OCI-LY1 (cell line): Measurements from ENCODE around the gene ZACN.

ENCODE experiments used
- H2AFZ ChIP-seq: fragments of 200-600 bp; sonication (generic), shearing (Covaris generic); 2 replicates; pipeline ENCODE4 v1.6.0; 2014; ENCODE audit warnings: antibody characterized with exemption, mild to moderate bottlenecking, low read length
- H3F3A ChIP-seq: fragments of 200-600 bp; sonication (generic), shearing (Covaris generic); 2 replicates; pipeline ENCODE4 v1.6.0; 2014; ENCODE audit warnings: mild to moderate bottlenecking, antibody characterized with exemption, low read length, moderate library complexity; ENCODE audit not compliant: insufficient read depth
- H3K27ac ChIP-seq: fragments of 200-600 bp; sonication (generic); 2 replicates; pipeline ENCODE4 v1.5.1; 2014; ENCODE audit warnings: low read length, mixed run types, mild to moderate bottlenecking, low read depth; ENCODE audit not compliant: poor library complexity, severe bottlenecking
- H3K27me3 ChIP-seq: fragments of 200-600 bp; sonication (generic); 2 replicates; pipeline ENCODE4 v1.6.0; 2014; ENCODE audit warnings: antibody characterized with exemption, mild to moderate bottlenecking, low read length, moderate library complexity; ENCODE audit not compliant: insufficient read depth
- H3K36me3 ChIP-seq: fragments of 200-600 bp; sonication (generic); 2 replicates; pipeline ENCODE4 v1.6.1; 2014; ENCODE audit warnings: mild to moderate bottlenecking, antibody characterized with exemption, low read length, moderate library complexity, mixed read lengths; ENCODE audit not compliant: insufficient read depth
- H3K4me1 ChIP-seq: fragments of 200-600 bp; sonication (generic); 2 replicates; pipeline ENCODE4 v1.5.1; 2014; ENCODE audit warnings: mild to moderate bottlenecking, low read length, moderate library complexity; ENCODE audit not compliant: insufficient read depth, severe bottlenecking
- H3K4me2 ChIP-seq: fragments of 200-600 bp; sonication (generic), shearing (Covaris generic); 2 replicates; pipeline ENCODE4 v1.6.1; 2014; ENCODE audit warnings: low read length
- H3K4me3 ChIP-seq: fragments of 200-600 bp; sonication (generic); 2 replicates; pipeline ENCODE4 v1.5.1; 2014; ENCODE audit warnings: low read length, low read depth, mild to moderate bottlenecking, mixed read lengths; ENCODE audit not compliant: poor library complexity, severe bottlenecking
- H3K79me2 ChIP-seq: fragments of 200-600 bp; shearing (Covaris generic); 2 replicates; pipeline ENCODE4 v1.6.1; 2016; ENCODE audit warnings: mixed run types, low read length, mixed read lengths; ENCODE audit not compliant: insufficient read depth
- H3K9ac ChIP-seq: fragments of 200-600 bp; sonication (generic), shearing (Covaris generic); 2 replicates; pipeline ENCODE4 v1.6.1; 2014; ENCODE audit warnings: mild to moderate bottlenecking, low read length, mixed read lengths
- H3K9me2 ChIP-seq: fragments of 200-600 bp; sonication (generic), shearing (Covaris generic); 2 replicates; pipeline ENCODE4 v1.6.1; 2014; ENCODE audit warnings: low read depth, mild to moderate bottlenecking, low read length, mixed read lengths
- H3K9me3 ChIP-seq: fragments of 200-600 bp; shearing (Covaris generic); 2 replicates; pipeline ENCODE4 v1.6.1; 2014; ENCODE audit warnings: low read length, mixed read lengths
- H4K20me1 ChIP-seq: fragments of 200-600 bp; sonication (generic), shearing (Covaris generic); 2 replicates; pipeline ENCODE4 v1.6.0; 2016; ENCODE audit warnings: mild to moderate bottlenecking, low read length; ENCODE audit not compliant: insufficient read depth
- CTCF ChIP-seq: fragments of 200-600 bp; sonication (generic), shearing (Covaris generic); IDR thresholded peaks from 2 replicates; pipeline ENCODE4 v1.5.1; 2017; ENCODE audit warnings: mild to moderate bottlenecking, antibody characterized with exemption, low read length, moderate library complexity, mixed read lengths
- EZH2 ChIP-seq: fragments of 200-600 bp; sonication (generic), shearing (Covaris generic); IDR thresholded peaks from 2 replicates; pipeline ENCODE4 v1.8.0; 2017; ENCODE audit warnings: borderline replicate concordance, mixed run types, mild to moderate bottlenecking, antibody characterized with exemption, low read length, moderate library complexity, mixed read lengths

ZACN gene

GRCh38 chr17:76082326-76083251 is 3.6 kb downstream of the ZACN start:
- Histone ChIP-seq H3K4me3 (no peak overlapping the region), H3F3A (no peaks in the 10 kb centered on the region), H3K79me2 (no peaks in the 10 kb centered on the region), H3K4me1 (no peaks in the 10 kb centered on the region), H3K9me3 (no peaks in the 10 kb centered on the region), H3K27me3 (peaks cover 8% of the 10 kb centered on the region), H4K20me1 (no peaks in the 10 kb centered on the region), H3K9ac (no peak overlapping the region), H3K4me2 (no peak overlapping the region), H3K36me3 (peaks cover 38% of the 10 kb centered on the region), H3K27ac (no peak overlapping the region), H2AFZ (no peak overlapping the region), H3K9me2 (no peaks in the 10 kb centered on the region)
- TF ChIP-seq CTCF (no peak), EZH2 (no peak)

- Histone ChIP-seq H3K4me3 (no peak overlapping the region), H3K4me2 (no peak overlapping the region), H3K27ac (no peak overlapping the region), H3K36me3 (peaks cover 44% of the 10 kb centered on the region), H3K79me2 (no peaks in the 10 kb centered on the region), H2AFZ (no peak overlapping the region), H3K9ac (no peak overlapping the region), H3F3A (no peaks in the 10 kb centered on the region), H3K9me3 (no peaks in the 10 kb centered on the region), H3K4me1 (no peaks in the 10 kb centered on the region), H3K27me3 (peaks cover 8% of the 10 kb centered on the region), H3K9me2 (no peaks in the 10 kb centered on the region), H4K20me1 (no peaks in the 10 kb centered on the region)
- no peak for TF ChIP-seq CTCF
- TF ChIP-seq EZH2 = no peak
These were observed 4.7 kb downstream of the ZACN start for GRCh38 chr17:76083536-76084182.

- Histone ChIP-seq H3K9ac (no peak overlapping the region), H3K27ac (no peak overlapping the region), H3K4me2 (no peak overlapping the region), H3K27me3 (no peaks in the 10 kb centered on the region), H3K4me3 (no peak overlapping the region), H3F3A (no peaks in the 10 kb centered on the region), H3K36me3 (peaks cover 54% of the 10 kb centered on the region), H2AFZ (no peak overlapping the region), H3K4me1 (no peaks in the 10 kb centered on the region), H3K9me3 (no peaks in the 10 kb centered on the region), H4K20me1 (no peaks in the 10 kb centered on the region), H3K9me2 (no peaks in the 10 kb centered on the region), H3K79me2 (no peaks in the 10 kb centered on the region)
- TF ChIP-seq CTCF = no peak
- no peak for TF ChIP-seq EZH2
These were observed 6.2 kb downstream of the ZACN start for GRCh38 chr17:76085066-76085730.
